ENCODE results near the gene RAB14.

RAB14 gene

GRCh38 chr9:121240472-121241135, 38.9 kb upstream of the RAB14 start:
- ChIA-PET CTCF (interaction anchor here (0.7 to 2.2 kb wide), 2 partner anchors 28 to 79 kb away, joined by 3 to 6 read pairs; no protein-coding TSS in a partner anchor), POLR2A (ENCODE audit: low non-redundant PET) (no interaction called here)
- DNase-seq (ENCODE audit: low spot score), result no peak
- no peak overlapping the region for H3K27ac ChIP-seq
- TF ChIP-seq CTCF (conservative IDR thresholded peaks at IDR 0.05; ENCODE audit: low read depth), result no peak

- DNase-seq (ENCODE audit: low spot score), result no peak
- ChIA-PET CTCF (no interaction called here), POLR2A (ENCODE audit: low non-redundant PET) (no interaction called here)
- no peak for TF ChIP-seq CTCF (conservative IDR thresholded peaks at IDR 0.05; ENCODE audit: low read depth)
- no peak overlapping the region for H3K27ac ChIP-seq
Measured at GRCh38 chr9:121239851-121240250, 38.2 kb upstream of the RAB14 start.

- H3K27ac ChIP-seq, result no peak overlapping the region
- CTCF ChIA-PET, result interaction anchor here (1.1 kb wide), 1 partner anchor 81 kb away, joined by 3 read pairs; no protein-coding TSS in a partner anchor
- no peak for TF ChIP-seq CTCF (conservative IDR thresholded peaks at IDR 0.05; ENCODE audit: low read depth)
- DNase-seq (ENCODE audit: low spot score), result no peak
- POLR2A ChIA-PET (ENCODE audit: low non-redundant PET), result no interaction called here
Measured at GRCh38 chr9:121239071-121239470, 37.4 kb upstream of the RAB14 start.

GRCh38 chr9:121237916-121238315, 36.2 kb upstream of the RAB14 start:
- CTCF ChIA-PET, result no interaction called here
- no peak for TF ChIP-seq CTCF (conservative IDR thresholded peaks at IDR 0.05; ENCODE audit: low read depth)
- POLR2A ChIA-PET (ENCODE audit: low non-redundant PET), result no interaction called here
- H3K27ac ChIP-seq, result no peak overlapping the region
- DNase-seq (ENCODE audit: low spot score), result no peak

- CTCF ChIA-PET, result interaction anchor here (0.8 to 2.5 kb wide), 3 partner anchors 17 to 43 kb away, joined by 3 to 16 read pairs (median 8); no protein-coding TSS in a partner anchor
Measured at GRCh38 chr9:121235512-121235911, 33.8 kb upstream of the RAB14 start.

GRCh38 chr9:121234832-121235161, 33.1 kb upstream of the RAB14 start:
- TF ChIP-seq CTCF (conservative IDR thresholded peaks at IDR 0.05; ENCODE audit: low read depth), result no peak
- peak overlapping the region; percentile 83 for H3K27ac ChIP-seq
- CTCF ChIA-PET, result interaction anchor here (0.6 to 2.8 kb wide), 6 partner anchors 13 to 85 kb away, joined by 3 to 16 read pairs (median 7); no protein-coding TSS in a partner anchor

More at GRCh38 chr9:121235512-121235911, 33.8 kb upstream of the RAB14 start:
- POLR2A ChIA-PET (ENCODE audit: low non-redundant PET), result no interaction called here
- peak overlapping the region; percentile 83; the same call in 1 of the 2 replicates for H3K27ac ChIP-seq
- no peak for TF ChIP-seq CTCF (conservative IDR thresholded peaks at IDR 0.05; ENCODE audit: low read depth)
- no peak for DNase-seq (ENCODE audit: low spot score)

More at GRCh38 chr9:121234832-121235161, 33.1 kb upstream of the RAB14 start:
- no peak for DNase-seq (ENCODE audit: low spot score)
- POLR2A ChIA-PET (ENCODE audit: low non-redundant PET), result interaction anchor here (0.8 kb wide), 1 partner anchor 50 kb away, joined by 3 read pairs; no protein-coding TSS in a partner anchor
